CD4-positive, alpha-beta T cell treated with Interleukin-15 for 1 hour (primary cell): ENCODE measurements around the gene CCDC136.
A peak's percentile ranks its signal among the peaks of the same experiment; 100 is the strongest.

Source experiments
- DNase-seq: peaks from one replicate; pipeline ENCODE4 v3.0.0-alpha.2; 2020

Gene CCDC136

DNA sequence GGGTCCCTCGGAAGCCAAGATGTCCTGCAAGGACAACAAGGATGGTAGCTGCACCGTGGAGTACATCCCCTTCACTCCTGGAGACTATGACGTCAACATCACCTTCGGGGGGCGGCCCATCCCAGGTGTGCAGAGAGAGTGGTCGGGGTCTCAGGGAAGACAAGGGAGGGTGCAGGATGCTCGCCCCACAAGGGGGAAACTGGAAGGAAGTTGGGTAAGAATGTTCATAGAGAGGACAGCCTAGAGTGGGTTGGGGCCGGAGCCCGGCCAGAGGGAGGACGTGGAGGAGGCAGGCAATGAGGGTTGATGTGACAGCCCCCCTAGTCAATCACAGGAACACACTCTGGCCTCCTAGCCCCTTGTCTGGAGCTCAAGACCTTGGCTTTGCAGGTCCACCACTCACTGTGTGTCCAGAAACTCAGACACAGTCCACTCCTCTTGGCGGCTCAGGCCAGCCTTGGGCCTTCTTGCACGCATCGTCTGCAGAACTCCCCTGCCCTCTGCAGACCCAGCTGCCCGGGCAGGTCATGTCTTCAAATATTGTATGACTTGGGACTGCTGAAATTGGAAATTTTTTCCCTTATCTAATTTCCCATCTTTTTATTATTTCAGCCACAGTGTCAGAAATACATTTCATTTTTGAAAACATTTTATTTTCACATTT is 55.1 kb downstream of the CCDC136 start:
- no peak for DNase-seq

DNA sequence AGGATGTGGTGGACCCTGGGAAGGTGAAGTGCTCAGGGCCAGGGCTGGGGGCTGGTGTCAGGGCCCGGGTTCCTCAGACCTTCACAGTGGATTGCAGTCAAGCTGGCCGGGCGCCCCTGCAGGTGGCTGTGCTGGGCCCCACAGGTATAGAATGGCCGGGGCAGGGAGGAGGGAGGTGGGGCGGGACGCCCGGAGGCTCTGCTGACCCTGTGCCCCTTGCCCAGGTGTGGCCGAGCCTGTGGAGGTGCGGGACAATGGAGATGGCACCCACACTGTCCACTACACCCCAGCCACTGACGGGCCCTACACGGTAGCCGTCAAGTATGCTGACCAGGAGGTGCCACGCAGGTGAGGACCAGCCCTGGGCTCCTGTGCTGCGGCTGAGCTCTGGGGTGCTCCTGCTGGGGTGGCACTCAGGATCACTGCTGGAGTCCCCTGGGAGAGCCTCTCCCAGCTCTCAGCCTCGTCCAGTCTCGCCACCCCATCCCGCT is 56.0 kb downstream of the CCDC136 start:
- DNase-seq: no peak

DNA sequence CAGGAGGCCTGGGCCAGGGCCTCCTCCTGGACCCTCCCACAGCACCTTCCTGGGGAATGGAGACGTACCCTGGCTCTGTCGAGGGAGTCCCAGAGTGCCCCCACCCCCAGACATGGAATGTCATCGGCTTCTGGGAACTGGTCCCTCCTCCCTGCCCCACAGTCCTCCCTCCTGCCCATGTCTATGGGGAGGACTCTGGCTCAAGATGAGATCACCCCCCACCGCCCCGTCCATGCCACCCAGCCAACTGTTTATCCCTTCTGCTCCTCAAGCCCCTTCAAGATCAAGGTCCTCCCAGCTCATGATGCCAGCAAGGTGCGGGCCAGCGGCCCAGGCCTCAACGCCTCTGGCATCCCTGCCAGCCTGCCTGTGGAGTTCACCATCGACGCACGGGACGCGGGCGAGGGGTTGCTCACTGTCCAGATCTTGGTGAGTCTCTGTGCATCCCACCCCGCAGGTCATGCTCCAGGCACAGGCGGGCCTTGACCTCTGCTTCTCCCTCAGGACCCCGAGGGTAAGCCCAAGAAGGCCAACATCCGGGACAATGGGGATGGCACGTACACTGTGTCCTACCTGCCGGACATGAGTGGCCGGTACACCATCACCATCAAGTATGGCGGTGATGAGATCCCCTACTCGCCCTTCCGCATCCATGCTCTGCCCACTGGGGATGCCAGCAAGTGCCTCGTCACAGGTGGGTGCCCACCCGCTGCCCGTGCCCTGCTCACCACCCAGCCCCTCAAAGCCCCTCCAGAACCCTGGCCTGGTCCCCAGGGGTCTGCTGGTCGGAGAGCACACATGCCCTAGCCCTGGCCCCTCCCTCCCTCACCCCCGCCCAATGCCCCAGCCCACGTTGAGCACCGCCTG is 56.8 kb downstream of the CCDC136 start:
- no peak for DNase-seq

DNA sequence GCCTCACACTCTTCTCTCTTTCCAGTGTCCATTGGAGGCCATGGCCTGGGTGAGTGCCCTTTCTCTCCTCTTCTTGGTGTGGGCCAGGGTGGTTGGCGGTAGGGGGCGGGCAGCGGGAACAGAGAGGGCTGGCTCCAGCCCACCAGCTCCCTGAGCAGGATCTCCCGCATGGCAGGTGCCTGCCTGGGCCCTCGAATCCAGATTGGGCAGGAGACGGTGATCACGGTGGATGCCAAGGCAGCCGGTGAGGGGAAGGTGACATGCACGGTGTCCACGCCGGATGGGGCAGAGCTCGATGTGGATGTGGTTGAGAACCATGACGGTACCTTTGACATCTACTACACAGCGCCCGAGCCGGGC is 57.4 kb downstream of the CCDC136 start:
- DNase-seq: no peak

DNA sequence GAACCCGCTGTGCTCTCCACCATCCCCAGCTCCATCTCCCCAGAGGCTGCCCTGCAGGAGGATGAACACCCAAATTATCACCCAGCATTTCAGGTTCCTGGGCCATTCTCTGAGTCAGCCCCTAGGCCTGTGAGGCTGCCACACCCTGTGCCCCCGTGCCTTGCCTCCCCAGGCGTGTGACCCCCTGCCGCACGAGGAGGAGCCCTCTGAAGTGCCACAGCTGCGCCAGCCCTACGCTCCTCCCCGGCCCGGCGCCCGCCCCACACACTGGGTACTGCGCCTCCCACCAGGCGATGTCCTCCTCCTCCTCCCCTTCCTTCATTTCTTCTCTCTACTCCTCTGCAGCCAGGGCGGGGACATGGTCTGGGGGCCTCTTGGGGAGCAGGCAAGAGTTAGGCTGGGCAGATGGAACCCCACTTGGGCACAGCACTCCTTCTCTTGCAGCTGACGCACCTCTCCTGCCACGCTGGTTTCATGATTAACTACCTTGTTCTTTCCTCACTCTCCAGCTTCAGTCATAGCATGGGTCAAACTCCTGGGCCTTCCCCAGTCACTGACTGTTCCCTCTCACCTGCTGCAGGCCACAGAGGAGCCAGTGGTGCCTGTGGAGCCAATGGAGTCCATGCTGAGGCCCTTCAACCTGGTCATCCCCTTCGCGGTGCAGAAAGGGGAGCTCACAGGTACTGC is 58.2 kb downstream of the CCDC136 start:
- no peak for DNase-seq

DNA sequence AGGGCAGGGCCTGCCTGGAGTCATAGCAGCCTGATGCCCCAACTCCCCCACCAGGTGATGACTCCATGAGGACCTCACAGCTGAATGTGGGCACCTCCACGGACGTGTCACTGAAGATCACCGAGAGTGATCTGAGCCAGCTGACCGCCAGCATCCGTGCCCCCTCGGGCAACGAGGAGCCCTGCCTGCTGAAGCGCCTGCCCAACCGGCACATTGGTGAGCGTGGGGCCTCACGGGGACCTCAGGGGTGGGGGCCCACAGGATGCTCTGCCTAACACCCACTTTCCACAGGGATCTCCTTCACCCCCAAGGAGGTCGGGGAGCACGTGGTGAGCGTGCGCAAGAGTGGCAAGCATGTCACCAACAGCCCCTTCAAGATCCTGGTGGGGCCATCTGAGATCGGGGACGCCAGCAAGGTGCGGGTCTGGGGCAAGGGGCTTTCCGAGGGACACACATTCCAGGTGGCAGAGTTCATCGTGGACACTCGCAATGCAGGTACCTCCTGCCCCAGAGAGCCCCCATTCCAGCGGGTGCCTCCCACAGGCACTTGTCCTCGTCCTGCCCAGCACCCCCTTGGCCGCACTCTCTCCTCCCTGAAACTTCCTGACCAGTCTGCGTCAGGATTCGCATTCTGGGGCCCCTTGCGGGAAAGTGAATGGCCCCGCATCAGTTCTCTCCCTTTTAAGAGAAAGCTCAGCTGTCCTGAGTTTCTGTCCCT is 60.9 kb downstream of the CCDC136 start:
- no peak for DNase-seq

DNA sequence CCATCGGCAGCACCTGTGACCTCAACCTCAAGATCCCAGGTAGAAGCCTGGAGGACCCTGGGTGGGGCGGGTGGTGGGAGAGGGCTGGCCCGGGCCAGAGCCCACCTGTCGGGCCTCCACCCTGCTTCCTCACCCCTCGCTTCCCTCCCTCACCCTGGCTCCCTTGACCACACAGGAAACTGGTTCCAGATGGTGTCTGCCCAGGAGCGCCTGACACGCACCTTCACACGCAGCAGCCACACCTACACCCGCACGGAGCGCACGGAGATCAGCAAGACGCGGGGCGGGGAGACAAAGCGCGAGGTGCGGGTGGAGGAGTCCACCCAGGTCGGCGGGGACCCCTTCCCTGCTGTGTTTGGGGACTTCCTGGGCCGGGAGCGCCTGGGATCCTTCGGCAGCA is 62.0 kb downstream of the CCDC136 start:
- no peak for DNase-seq

DNA sequence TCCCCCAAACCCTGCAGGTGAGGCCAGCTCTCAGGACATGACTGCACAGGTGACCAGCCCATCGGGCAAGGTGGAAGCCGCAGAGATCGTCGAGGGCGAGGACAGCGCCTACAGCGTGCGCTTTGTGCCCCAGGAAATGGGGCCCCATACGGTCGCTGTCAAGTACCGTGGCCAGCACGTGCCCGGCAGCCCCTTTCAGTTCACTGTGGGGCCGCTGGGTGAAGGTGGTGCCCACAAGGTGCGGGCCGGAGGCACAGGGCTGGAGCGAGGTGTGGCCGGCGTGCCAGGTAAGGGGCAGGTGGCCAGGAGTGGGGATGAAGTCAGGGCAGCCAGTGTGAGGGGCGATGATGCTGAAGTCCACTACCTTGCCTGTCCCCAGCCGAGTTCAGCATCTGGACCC is 62.6 kb downstream of the CCDC136 start:
- DNase-seq: no peak

DNA sequence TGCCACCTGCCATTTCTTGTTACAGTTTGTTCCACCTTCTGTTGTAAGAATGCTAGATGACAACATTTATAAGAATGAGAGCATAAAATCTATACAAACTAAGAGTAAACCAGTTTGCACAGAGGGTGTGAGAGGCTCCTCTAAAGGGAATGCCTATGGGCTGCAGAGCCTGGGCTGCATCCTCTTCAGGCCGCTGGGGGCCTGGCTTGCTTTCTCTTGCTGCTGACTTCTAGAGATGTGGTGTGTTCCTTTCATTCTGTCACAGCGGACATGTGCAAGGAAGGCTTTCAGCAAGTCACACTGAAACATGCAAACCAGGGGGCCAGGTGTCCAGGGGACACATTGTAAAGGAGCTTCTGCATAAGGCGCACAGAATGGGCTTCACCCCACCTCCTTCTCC is 63.8 kb downstream of the CCDC136 start:
- no peak for DNase-seq

DNA sequence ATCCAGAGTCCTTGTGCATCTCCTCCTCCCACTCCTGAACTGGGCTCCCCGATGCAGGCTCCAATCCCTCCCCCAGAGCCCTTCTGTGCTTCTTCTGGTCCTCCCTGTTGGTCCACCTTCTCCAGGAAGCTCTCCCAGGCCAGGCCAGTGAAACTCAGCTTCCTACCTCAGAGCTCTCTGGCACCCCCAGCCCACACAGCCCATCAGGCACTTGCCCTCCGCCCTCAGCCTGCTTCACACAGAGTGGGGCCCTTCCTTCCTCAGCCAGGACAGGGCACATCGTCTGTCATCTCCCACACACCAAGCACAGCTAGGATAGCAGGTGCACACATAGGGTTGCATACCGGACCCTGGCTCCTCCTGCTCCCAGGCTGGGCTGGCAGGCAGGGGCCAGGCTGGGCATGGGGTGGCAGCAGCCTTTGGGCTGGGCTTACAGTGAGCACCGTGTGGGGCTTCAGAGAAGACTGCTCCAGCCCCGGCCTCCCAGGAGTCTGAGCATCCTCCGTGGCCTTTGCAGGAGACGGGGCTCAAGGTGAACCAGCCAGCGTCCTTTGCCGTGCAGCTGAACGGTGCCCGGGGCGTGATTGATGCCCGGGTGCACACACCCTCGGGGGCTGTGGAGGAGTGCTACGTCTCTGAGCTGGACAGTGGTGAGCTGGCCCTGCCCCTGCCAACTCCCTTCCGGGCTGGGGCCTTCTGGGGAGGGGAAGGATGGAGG is 64.4 kb downstream of the CCDC136 start:
- no peak for DNase-seq

DNA sequence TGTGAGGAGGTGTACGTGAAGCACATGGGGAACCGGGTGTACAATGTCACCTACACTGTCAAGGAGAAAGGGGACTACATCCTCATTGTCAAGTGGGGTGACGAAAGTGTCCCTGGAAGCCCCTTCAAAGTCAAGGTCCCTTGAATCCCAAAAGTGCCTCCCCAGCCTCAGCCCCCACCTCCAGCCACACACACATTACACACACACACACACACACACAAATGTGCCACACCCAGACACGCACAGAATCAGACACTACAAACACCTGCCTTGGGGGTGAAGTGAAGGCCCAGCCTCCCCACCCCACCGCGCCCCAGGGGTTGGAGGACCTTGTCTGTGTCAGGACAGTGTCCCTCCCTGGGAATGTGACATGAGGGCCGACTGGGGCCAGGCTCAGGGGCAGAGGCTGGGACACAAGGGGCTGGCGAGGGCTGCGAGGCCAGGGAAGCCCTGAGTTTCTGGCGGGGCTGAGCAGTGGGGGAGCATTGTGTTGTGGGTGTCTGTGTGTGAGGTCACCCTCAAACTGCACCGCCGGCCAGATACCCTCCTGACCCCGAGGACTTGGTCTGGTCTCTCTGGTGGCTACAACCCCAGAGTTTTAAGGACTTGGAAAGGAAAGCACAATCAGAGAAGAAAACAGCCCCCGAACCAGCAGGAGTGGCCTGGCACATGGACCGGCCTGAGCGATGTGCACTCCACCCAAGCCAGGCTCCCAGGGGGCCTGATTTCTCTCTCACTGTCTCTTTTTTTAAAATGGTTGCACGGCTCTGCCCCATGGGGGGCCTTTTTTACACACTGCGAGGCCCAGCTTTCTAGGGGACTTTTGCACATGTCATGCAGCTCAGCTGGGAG is 66.8 kb downstream of the CCDC136 start:
- DNase-seq: no peak

DNA sequence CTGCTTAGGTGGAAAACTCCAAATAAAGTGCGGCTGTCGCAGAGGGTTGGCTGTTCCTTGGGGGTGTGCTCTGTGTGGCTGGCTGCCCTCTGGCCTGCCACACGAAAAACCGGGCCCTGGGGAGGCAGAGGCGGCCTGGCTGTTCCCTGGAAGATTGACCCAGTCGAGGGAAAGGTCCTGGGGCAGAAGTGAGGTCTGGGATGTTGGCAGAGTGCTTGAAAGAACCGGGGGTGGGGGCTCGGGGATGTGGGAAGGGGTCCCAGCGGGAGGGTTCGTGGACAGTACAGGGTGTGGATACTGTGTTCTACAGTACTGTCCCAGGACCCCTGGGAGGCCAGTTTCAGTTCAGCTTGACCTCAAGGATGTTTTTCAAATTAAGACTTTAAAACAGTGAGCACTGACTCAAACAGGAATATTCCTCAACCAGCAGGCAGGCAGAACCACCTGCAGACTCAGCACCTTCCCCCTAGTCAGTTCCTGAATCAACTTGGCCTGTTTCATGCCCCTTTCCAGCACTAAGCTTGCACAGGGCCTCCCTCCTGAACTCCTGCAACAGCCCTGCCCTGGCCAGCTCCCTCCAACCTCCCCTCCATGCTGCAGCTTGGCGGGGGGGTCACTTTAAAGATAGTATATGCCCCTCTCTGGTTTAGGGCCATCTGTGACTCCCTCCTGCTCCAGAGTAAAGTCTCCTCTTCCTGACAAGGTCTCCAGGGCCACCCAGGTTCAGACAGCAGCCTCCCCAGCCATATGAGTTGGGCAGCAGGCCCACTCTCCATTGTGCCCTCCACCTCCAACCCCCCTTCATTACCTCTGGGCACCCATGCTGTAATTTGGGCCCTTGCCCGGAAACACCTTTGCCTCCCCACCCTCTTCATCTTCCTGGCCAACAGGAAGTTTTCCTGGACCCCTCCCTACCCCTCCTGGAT is 67.7 kb downstream of the CCDC136 start:
- DNase-seq: no peak

DNA sequence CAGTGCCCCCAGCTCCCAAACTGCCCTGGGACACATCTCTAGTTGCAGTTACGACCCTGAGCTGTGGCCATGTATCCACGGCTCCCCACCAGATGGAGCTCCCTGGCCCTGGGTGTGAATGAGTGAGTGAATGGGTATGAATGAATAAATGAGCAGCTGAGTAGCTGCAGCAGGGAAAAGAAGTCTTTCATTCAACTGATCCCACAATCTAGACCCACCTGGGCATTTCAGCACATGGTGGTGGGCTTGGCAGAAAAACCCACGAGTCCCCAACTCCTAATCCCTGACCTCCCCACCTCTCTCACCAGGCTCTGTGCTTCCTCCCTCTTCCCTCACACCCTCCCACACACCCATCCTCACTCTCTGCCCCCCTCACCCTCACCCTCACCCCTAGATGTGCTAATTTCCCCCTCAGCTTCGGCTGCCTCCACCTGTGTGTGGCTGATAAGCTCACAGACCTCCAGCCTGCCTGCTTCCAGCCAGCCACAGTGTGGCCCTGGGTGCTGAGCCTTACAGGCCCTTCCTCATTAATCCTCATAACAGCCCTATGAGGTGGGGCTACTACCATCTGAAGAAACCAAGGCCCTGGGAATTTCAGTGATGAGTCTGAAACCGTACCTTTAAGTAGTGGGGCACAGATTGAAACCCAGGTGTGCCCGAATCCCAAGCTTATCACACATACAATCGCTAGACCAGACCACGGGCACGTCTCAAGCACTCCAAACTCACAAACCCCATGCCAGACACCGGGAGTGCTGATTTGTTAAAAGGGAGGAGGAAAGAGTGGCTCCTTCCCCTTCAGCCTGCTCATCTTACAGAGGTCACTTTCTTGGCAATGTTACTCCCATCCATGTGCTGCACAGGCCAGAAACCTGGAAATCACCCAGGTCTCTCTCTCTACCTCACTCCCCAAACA is 68.6 kb downstream of the CCDC136 start:
- no peak for DNase-seq

DNA sequence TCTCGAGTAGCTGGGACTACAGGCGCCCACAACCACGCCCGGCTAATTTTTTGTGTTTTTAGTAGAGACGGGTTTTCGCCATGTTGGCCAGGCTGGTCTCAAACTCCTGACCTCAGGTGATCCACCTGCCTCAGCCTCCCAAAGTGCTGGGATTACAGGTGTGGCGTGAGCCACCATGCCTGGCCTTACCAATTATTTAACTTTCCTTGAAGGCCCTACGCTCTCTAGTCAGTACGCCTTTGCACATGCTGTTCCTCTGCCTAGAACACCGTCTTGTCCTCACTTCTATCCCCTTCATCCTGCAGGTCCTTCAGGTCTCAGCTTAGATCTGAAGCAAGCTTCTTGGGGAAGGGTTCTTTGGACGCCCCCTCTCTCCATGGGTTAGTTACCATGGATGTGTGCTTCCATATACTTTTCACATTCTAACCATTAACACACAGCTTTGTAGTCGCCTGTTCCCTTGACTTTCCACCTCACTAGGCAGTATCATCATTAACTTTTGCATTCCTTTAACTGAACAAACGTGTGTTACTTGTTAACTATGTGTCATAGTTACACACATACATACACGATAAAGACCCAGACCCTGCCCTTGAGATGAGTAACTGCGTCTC is 70.3 kb downstream of the CCDC136 start:
- no peak for DNase-seq

DNA sequence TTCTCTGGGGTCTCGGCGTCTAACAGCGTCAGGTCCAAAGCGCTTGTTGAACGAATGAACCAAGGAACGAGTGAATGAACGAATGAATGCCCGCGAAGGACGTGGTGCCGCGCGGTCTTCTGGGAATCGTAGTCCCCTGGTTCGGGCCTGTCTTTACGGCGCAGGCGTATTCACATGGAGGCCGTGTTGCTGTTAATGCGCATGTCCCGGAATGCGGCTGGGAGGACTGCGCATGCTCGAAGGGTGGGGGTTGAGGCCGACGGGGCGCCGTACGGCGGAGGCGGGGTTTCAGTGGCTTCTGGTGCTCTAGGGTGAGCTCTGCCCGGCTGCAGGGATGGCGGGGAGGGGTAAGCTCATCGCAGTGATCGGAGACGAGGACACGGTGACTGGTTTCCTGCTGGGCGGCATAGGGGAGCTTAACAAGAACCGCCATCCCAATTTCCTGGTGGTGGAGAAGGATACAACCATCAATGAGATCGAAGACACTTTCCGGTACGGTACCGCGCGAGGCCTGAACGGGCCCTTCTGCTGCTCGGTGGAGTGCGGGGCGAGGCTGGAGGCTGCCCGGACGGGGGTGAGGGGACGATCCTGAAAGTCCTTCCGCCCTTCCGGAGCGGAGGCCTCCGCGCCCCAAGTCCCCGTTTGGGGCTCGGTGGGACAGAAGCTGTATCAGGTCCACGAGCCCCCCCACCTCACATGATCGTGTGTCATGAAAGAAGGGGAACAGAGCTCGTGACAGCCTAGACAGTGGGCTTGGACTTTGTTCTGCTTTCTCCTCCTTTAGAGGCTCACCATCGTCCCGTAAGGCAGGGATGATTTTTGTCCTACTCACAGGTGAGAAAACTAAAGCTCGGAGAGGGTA is 71.0 kb downstream of the CCDC136 start, which contains the start of gene ATP6V1F:
Gene ATP6V1F, plus strand, starts transcription at position 286 of the 862 bp plus-strand sequence. Its CDS starts 49 bp downstream, at position 335.
- DNase-seq: peak; percentile 98

DNA sequence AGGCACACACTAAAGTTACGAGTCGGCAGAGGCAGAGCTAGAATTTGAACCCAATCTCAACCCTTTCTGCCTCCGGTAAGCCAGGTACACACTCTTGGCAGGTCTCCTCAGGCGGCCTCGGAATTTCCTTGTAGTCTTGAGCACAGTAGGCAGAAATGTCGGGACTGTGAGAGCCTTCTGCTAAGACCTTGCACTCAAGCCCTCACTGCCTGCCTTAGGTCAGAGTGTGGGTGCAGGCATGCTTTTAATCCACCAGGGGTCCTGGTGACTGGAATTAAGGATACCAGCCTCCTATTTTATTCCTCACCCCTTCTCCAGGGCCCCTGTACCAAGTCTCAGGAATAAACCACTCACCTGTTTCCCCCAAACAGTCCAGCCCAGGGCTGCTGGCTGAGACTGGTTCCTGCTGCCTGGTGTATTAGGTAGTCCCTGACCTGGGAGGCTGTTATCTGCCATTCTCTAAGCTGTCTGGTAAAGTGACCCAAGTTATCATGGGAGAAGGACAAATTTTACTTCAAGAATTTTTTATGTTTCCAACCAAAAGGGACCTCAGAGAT is 71.7 kb downstream of the CCDC136 start:
- peak; percentile 34 for DNase-seq

DNA sequence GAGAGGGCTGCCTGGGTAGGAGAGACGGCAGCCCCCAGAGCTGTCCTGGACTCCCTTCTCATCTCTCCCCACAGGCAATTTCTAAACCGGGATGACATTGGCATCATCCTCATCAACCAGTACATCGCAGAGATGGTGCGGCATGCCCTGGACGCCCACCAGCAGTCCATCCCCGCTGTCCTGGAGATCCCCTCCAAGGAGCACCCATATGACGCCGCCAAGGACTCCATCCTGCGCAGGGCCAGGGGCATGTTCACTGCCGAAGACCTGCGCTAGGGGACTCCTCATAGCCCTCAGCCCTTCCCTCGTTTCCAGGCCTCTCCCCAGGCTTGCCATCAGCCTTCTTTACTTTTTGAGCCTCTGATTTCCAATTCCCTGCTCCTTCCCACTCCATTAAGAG is 73.5 kb downstream of the CCDC136 start:
- no peak for DNase-seq
